Colon (tissue), 2 donors: ENCODE data around the gene SRPK3.

Source experiments
- FAIRE-seq: peaks from 2 replicates; lab custom pipeline; 2012; peaks lifted over from hg19 to GRCh38; lab: Jason Lieb, UNC
- donor health status: control.
- donor health status: control.

SRPK3 gene

DNA sequence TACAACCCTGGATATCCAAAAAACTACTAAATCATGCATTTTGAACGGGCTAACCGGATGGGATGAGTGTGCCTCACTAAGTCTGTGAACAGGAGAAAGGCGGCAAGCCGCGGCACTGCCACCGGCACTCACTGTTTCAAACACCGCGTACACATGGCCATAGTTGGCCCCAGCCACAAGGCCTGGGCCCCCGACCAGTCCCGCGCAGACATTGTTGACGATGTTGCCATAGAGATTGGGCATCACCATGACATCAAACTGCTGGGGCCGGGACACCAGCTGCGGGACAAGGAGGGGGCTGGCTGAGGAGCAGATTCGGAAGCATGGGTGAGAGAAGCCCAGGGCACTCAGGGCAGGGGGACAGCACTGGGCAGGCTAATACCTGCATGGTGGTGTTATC, 5.8 kb downstream of the SRPK3 start:
- no peak for FAIRE-seq

DNA sequence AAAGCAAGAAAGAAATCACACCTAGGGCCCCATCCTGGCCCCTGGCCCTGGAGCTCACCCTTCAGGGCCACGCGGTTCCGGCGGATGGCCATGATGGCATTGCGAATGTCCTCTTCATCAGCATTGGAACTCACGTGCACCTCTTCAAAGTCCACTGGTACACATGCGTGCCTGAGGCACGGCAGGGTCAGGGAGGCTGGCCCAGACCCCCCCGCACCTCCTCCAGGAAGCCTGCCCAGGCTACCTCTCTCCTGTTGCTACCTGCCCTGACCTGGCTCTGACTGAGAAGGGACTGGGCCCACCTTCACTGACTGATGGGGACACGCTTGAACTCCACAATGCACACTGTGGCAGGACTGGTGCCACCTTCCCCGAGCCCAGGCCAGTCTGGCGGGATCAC, 8.8 kb downstream of the SRPK3 start:
- no peak for FAIRE-seq

DNA sequence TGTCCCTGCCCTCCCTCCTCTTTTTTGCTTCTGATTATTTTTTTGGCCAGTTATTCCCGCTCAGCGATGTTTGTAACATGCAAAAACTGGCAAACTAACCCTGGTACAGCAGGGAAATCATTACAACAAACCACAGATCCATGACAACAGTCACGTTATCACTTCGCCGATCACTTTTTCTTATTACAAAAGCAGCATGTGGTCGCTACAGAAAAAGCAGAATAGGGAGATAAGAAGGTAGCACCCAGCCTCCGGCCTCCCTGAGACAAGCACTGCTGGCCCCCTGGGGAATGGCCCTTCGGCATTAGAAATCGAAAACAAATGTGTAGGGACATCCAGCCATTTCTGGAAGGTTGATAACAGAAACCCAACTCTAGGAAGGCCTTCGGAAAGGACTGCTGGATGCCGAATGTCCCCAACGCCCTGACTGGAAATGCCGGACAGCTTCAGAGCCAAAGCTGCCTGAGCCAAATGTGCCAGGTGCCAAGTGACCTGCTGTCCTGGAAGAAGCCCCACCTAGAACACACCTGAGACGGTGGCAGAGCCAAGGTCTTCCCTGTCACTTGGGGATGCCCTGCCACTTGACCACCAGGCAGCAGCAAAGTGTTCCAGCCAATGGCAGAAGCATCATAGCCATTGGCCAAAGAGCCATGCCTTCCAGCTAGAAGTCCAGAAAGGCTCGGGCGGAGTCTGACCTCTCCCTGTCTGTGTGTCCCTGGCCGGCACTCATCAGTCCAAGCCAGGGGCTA, 10.4 kb downstream of the SRPK3 start:
- no peak for FAIRE-seq

DNA sequence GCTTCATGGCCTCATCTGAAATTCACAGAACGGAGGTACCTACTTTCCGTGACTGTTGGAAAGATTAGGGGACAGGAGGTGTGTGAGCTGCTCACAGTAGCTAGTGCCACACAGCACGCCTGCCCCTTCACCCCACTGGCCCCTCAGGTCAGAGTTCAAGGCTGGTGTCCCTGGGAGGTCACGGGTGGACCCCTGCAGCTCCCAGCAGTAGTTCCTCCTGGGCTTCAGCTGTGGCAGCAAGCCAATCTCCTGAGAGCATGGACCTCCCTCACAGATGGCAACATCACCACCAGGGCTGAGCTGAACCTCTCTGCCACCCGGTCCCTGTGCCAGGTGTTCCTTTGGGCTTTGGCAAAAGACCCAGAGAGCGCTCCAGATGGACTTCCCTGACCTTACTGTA, 11.5 kb downstream of the SRPK3 start:
- FAIRE-seq, result no peak

DNA sequence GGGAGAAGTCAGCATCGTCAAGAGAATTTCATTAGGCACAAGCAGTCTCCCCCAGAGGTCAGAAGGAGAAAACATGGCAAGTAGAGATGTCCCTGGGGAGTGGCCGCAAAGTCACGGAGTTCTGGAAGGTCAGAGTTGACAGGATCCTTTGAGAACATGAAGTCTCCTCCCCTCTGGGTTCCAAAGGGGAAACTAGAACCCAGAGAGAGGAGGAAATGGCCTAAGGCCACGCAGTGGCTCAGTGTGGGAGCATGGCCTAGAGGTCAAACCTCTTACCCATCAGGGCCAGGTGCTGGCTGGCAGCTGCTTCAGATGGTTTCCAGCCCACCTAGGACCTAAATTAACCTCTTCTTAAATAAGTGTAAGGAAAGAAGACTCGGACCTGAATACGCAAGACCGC, 12.4 kb downstream of the SRPK3 start:
- FAIRE-seq, result no peak

DNA sequence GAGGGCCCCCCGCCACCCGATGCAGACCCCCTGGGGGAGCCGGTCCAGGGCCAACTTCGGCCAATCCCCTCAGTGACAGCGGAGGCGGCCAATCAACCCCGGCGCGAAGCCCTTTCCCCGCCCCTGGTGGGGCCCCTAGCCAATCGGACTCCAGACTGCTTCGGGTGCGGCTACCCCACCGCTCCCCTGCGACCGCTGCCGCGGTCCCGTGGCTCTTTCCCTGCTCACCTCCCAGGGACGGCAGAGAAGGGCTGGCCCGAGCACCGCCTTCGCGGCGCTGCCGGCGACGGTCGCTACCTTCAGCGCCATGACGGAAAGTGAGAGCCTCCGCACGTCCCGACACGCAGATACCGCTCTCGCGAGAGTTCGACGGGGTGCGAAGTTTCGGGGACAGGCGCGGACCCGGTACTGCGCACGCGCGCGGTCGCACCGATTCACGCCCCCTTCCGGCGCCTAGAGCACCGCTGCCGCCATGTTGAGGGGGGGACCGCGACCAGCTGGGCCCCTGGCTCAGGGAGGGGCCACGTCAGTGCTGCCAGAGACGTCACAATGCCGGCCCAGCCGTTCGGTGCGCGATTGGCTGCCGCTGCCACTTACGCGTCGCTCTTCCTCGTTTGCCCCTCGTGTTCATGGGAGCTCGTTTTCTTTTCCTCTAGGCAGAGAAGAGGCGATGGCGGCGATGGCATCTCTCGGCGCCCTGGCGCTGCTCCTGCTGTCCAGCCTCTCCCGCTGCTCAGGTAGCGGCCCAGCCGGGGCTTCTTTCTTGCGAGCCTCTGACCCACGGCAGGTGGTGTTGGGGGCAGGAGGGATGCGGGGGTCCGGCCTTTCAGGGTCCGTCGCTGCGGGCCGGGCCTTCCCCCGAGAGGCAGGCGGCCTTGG, 13.4 kb downstream of the SRPK3 start, which contains the start of the genes IDH3G and SSR4:
Gene IDH3G, minus strand, starts transcription at position 358 of the 879 bp plus-strand sequence. Its CDS starts 49 bp downstream, at position 309.
Gene SSR4, plus strand, starts transcription at position 651 of the 879 bp plus-strand sequence. Its CDS starts 20 bp downstream, at position 671.
- FAIRE-seq, result peak; percentile 96

DNA sequence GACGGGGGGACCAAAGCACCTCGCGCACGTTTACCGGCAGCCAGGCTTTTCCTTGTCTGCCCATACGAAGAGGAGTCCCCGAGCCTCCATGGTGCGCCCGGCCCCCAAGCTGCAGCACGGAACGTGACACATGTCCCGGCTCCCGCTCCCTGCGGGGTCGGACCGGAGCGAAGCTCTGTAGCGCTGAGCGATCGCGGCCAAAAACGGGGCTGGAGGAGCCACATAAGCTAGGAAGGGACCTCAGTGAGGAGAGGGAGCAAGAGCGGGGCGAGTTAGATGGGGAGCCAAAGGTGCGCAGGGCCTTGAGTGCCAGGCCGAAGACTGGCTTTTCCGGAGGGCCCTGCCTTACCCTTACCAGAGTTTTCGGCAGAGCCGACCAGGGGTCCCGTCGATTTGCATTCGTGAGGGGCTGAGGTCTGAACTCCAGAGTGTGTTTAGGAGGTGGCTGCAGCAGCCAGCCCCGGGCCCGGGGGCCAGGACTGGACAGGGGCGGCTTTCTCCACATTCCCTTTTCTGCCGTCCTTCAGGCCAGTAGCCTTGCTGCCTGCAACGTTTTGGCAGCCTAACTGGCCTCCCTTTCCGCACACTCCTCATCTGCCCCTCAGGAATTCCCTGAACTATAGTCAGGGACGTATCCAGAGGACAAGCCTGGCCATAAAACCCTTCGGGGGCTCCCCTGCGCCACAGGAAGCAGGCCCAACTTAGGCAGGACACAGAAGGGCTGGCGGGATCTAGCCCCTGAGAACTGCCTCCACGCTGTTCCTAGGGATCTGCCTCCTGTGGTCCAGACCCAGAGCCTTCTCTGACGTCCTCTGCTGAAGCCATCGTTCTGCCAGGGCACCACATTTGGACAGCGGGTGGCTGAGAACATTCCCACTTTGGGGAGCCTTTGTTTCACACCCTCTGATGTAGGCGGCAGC, 14.3 kb downstream of the SRPK3 start:
- FAIRE-seq, result no peak

DNA sequence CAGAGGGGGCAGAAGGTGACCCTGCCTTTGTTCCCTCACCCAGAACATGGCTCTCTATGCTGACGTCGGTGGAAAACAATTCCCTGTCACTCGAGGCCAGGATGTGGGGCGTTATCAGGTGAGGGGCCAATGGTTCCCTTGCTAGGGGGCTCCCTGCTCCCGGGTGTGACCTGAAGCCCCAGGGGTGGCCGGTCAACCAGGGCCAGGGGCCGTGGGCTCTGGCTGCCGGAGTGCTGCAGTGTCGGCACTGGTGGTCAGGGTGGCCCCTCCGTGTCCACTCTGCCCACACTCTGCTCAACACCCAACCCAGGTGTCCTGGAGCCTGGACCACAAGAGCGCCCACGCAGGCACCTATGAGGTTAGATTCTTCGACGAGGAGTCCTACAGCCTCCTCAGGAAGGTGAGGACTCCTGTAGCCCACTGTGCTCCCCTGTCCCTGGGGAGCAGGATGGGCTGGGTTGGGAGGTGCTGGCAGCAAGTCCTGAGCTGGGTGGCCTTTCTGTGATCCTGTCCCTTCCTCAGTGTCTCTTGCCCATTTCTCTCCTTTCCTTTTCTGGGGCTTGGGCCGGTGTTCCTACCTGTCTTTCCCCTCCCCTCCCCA, 16.7 kb downstream of the SRPK3 start:
- FAIRE-seq, result no peak

DNA sequence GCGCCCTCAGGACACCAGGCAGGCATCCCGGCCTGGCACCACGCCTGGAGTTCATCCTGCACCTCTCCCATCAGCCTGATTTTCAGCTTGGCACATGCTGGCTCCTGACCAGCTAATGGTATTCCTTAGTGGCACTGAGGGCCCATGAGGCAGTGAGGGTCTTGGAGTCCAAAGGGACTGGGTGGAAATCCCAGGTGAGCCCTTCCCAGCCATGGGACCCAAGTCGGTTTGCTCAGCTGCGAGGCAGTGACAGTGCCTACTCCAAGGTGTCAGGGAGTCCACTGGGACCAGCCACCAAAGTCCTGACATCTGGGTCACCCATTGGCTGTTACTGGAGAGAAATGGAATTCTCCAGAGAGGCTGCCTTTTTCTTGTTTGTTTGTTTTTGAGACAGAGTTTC, 18.5 kb downstream of the SRPK3 start:
- no peak for FAIRE-seq

DNA sequence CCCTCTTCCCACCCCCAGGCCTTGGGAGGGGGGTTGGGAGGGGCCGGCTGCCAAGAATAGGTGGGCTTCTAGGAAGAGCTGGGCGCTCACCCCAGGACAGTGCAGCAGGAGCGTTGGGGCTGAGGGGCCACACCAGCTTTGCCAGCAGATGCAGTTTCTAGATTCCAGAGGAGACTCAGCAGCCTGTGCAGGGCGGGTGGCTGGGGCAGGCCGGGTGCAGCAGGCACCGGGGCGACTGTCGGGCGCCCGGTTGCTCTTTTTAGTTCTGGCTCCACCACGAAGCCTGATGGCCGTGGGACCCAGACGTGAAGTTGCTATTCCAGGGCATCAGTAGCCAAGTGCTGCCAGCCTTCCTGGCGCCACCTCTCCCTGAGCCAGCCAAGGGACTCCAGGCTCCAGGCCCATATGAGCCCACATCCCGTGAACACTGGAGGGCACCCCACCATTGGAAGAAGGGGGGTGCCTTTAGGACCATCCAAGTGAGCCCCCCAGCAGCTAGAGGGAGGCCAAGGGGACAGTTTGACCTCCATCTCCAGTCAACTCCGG, 19.4 kb downstream of the SRPK3 start:
- FAIRE-seq, result no peak

DNA sequence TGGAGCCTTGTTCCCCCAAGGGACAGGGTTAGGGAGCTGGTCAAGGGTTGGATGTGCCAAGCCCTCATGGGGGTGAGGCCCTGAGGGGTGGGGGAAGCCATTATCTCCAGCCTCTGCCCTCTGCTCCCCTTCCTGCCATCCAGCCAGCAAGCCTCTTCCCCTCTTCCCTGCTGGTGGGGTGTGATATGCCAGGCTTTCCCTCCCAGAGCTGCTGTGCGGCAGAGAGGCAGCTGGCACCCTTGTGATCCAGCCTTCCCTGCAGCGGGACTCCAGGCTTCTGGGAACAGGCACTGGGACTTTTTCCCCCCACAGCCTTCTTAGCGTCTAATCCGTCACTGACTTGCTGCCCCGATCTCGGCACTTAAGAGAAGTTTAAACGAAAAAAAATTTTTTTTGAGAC, 19.9 kb downstream of the SRPK3 start:
- no peak for FAIRE-seq

DNA sequence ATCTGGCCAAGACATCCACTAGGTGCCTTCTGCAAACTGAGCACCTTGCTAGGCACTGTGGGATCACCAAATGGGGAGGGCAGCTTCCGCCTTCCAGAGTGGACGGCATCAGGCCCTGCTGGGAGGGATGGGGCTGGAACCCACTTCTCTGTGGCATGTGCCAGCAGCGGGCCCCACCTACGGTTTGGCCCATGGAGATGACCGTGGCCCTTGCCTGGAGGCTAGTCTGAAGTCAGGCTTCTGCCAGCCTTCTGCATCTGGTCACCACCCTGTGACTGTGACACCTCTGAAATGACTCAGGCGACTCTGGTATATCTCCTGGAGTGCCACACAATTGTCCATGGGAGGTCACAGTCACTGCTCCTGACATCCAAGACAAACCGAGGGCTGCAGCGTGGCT, 20.8 kb downstream of the SRPK3 start:
- no peak for FAIRE-seq

DNA sequence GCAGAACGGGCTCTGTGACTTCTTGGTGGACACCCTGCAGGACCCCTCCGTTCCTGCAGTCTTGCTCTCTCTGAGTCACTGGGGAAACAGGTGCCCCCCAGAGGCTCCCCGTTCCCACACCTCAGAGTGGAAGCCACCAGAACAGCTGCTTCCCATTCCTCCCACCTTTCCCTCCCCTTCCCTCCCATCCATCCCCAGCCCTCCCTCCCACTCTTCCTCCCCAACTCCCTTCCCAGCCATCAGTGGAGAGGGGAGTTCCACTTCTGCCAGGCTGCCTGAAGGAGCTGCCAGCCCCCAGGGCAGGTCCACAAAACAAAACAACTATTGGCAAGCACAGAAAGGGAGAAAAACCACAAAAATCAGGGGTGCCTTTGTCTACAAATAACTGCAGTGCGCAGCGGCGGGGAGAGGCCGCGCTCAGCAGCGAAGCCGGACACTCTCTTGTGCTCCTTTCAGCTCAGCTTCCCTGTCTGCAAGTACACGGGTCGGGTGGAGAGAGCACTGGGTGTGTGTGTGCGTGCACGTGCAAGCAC, 21.7 kb downstream of the SRPK3 start:
- no peak for FAIRE-seq

DNA sequence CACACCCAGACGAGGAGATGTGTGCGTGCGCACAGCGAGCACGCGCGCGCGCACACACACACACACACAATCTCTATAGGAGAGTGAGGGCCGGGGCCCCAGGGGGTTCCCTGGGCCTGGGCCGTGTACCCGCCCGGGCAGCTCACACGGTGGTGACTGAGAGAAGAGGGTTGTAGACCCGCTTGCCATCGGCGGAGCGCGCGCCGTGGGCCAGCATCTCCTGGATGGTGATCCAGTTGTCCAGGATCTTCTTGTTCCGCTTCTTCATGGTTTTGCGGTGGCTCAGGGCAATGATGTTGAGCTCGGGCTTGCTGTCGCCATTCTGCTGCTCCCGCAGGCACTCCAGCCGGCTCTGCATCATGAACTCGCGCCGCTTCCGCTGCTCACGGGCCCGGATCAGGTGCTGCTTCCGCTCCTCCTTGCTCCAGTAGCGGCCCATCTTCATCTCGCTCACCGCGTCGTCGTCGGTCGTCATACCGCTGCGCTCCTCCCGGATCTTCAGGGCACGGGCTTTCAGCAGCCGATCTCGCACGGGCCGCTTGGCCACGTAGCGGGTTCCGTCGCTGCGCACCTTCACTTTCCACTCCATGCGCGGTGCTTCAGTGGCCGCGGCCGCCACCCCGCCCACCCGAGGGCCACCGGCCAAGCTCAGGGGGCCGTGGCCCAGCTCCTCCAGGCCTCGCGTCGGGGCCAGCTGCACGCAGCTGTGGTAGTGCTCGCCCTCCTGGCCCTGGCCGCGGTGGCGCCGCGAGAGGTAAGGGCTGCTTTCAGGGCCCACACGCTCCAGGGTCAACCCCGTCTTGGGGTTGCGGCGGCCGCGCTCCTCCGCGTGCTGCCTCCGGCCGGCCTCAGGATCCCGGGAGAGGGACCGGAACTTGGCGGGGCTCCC, 22.6 kb downstream of the SRPK3 start:
- FAIRE-seq, result no peak

DNA sequence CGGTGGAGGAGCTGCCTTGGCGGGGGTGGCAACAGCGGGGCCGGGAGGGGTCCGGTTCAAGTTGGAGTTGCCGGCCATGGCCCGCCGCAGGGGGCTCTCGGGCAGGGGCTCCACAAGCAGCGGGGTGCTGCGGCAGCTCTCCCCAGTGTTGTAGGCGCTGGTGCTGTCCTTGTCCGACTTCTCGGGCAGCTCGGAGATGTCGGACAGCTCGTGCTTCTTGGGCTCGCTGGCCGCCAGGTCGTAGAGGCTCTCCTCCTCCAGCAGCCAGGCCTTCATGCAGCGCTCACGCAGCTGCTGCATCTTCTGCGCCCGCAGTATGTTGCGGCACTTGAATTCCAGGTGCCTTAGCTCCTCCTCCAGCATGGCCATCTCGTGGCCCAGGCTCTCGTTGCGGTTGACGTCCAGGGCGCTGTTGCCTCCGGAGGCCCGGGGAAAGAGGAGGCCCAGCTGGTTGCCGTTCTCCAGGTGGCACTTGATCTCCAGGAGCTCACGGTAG, 23.3 kb downstream of the SRPK3 start:
- FAIRE-seq, result no peak

DNA sequence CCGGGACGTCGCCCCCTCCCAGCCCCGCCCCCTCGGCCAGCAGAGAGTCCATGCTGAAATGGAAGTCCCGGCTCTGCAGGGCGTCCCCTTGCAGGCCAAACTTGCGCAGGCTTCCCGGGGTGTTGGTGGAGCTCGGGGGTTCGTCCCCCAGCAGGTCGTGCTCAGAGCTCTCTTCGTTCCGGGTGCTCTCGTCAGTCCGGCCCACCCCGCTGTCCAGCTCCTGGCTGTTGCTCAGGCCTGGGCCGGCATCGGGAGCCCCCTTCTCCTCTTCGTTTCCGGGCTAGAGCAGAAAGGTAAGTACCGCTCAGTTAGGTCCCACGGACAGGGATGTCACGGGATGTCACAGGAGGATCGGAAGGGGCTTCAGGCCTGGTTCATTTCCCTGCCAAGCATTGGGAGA, 23.8 kb downstream of the SRPK3 start:
- no peak for FAIRE-seq

DNA sequence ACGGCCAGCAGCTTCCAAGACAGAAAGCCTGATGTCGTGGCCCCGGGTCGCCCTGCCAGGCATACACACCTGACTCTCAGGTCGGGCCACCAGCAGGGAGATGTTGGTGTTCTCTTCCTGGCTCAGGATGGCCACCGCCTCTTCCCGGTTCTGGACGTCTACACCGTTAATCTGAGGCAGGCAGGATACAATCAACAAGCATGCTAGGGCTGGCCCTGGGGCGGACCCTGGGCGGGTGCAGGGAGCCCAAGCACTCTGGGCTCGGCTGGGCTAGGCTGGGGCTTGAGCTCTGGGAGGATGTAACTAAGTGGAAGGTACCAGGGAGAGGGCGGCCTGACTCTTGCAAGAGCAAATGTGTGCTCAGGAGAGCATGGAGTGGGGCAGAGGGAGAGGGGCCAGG, 24.6 kb downstream of the SRPK3 start:
- no peak for FAIRE-seq

DNA sequence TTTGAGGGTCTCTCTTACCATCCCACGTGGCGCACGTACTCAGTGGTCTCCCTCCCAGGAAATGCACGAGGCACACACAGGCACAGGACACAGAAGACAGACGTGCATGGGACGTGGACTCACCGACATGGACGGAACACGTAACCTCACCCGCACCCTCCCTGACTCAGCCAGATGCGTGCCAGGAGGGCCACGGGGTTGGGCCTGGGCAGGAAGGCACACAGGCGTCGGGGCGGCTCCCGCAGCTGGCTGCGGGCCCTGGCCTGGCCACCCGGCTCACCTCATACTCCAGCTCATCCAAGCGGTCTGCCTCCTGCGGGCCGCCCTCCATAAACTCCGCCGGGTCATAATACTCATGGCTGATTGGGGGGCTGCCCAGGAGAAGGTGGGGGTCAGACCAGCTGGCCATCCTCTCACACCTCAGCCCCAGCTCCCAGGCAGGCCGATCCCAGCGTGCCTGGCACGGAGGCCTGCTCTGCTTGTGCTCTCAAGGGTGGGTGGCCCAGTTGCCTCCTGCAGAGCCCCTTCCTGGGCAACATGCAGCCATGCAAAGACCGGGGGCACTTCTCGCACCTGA, 26.2 kb downstream of the SRPK3 start:
- FAIRE-seq, result no peak

DNA sequence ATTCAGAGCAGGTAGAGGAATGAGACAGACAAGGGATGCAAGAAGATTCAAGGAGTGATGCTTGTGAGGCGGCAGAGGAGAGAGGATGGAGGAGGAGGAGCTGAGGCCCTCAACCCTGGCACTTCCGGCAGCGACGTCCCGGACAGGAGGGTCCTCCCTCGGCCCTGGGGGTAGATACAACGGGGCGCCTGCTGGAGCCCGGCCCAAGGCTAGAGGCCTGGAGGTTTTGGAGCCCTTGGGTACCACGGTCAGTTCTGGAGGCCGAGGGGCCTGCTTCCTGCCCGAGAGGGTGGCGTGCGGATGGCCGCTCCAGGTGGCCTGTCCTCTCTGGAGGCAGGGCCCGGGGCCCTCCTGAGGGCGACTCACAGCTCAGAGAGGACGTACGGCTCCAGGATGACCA, 27.1 kb downstream of the SRPK3 start:
- no peak for FAIRE-seq

DNA sequence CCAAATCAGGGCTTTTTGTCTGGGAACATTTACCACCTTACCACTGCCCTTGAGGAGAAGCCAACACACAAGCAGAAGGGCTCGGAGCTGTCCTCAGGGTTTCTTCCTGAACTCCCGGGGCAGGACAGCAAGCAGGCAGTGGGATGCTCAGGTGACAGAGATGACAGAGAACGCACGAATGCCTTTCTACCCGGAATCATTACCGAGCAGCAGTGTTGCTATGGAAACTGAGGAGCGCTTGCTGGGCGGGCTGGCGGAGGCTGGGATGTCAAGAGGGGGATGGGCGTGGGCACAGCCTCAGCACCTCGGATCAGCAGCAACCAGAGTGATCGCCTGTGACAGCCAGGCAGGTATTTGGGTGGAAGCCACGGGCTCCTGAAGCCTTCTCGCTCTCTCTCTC, 31.4 kb downstream of the SRPK3 start:
- no peak for FAIRE-seq
